HEK293T (cell line): ENCODE measurements around the gene CMTM7.

Experiments
- ARNT ChIP-seq: fragments of 450-650 bp; IDR thresholded peaks from 2 replicates; pipeline ENCODE4 v1.6.1; 2017; ENCODE audit warnings: mild to moderate bottlenecking
- BHLHE40 ChIP-seq: fragments of 450-650 bp; IDR thresholded peaks from 2 replicates; pipeline ENCODE4 v1.6.1; 2016; ENCODE audit warnings: mild to moderate bottlenecking, moderate library complexity, borderline replicate concordance
- CTBP1 ChIP-seq: fragments of 450-650 bp; IDR thresholded peaks from 2 replicates; pipeline ENCODE4 v1.6.1; 2016; ENCODE audit warnings: borderline replicate concordance
- ELF4 ChIP-seq: fragments of 450-650 bp; IDR thresholded peaks from 2 replicates; pipeline ENCODE4 v1.6.1; 2017; ENCODE audit warnings: antibody characterized with exemption
- FOXA1 ChIP-seq: fragments of 450-650 bp; IDR thresholded peaks from 2 replicates; pipeline ENCODE4 v1.6.1; 2016; ENCODE audit warnings: mild to moderate bottlenecking
- FOXK2 ChIP-seq: fragments of 450-650 bp; IDR thresholded peaks from 2 replicates; pipeline ENCODE4 v1.6.1; 2016; ENCODE audit warnings: mild to moderate bottlenecking
- FOXM1 ChIP-seq: fragments of 450-650 bp; IDR thresholded peaks from 2 replicates; pipeline ENCODE4 v1.6.1; 2017; ENCODE audit warnings: mild to moderate bottlenecking, borderline replicate concordance
- HDGF ChIP-seq: fragments of 450-650 bp; IDR thresholded peaks from 2 replicates; pipeline ENCODE4 v1.6.1; 2017; ENCODE audit warnings: antibody characterized with exemption, borderline replicate concordance
- L3MBTL2 ChIP-seq: fragments of 450-650 bp; conservative IDR thresholded peaks from 2 replicates; pipeline ENCODE4 v1.6.1; 2016; ENCODE audit warnings: mild to moderate bottlenecking
- LEF1 ChIP-seq: fragments of 450-650 bp; IDR thresholded peaks from 2 replicates; pipeline ENCODE4 v1.6.1; 2017; ENCODE audit warnings: mild to moderate bottlenecking, borderline replicate concordance
- SP1 ChIP-seq: fragments of 450-650 bp; IDR thresholded peaks from 2 replicates; pipeline ENCODE4 v1.6.1; 2017
- SUZ12 ChIP-seq: fragments of 450-650 bp; IDR thresholded peaks from 2 replicates; pipeline ENCODE4 v1.6.1; 2016; ENCODE audit warnings: mild to moderate bottlenecking
- TARDBP ChIP-seq: fragments of 450-650 bp; IDR thresholded peaks from 2 replicates; pipeline ENCODE4 v1.6.1; 2016
- TF ChIP-seq, protein P1 (sequence below): fragments of 450-650 bp; IDR thresholded peaks from 2 replicates; pipeline ENCODE4 v1.6.1; 2016

DNA sequence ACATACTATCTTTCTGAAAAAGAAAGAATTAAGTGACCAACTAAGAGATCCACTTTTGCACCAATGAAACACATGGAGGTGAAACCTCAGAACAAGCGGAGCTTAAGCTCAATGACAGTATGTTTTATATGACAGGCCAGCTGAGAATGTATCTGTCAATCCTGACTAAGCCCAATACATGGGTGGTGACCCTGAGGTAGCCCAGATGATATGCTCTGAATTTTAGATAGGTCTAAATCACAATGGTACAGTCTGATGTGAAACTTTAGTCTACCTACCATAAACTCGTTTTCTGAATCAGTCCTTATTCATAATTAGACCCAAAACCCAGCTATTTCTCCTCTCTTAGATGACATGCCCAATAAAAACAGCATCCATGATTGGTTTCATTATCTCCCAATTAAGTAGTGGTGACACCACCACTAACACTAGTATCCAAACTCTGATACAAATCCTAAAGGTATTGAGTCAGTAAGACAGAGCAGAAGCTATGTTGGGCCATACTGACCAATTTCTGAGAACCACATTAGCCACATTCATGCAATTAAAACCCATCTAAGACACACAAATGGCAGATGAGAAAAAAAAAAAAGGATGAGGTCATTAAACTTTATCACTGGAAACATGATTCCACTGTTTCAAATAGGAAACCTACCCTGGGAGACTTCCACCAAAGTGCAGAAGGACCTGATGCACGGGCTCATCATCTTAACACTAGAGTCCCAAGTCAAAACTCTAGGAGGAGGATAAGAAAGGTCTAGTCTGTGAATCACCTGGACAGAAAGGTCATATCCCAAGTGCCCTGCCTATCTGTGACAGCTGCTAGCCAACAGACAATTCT lies 90.4 kb downstream of the CMTM7 start:
- TF ChIP-seq TARDBP (no peak), L3MBTL2 (no peak), LEF1 (no peak), FOXA1 (no peak), FOXM1 (no peak), ARNT (no peak), BHLHE40 (no peak), SP1 (no peak), HDGF (no peak), CTBP1 (no peak), ELF4 (no peak), SUZ12 (no peak), FOXK2 (no peak)
- TF ChIP-seq, protein P1, sequence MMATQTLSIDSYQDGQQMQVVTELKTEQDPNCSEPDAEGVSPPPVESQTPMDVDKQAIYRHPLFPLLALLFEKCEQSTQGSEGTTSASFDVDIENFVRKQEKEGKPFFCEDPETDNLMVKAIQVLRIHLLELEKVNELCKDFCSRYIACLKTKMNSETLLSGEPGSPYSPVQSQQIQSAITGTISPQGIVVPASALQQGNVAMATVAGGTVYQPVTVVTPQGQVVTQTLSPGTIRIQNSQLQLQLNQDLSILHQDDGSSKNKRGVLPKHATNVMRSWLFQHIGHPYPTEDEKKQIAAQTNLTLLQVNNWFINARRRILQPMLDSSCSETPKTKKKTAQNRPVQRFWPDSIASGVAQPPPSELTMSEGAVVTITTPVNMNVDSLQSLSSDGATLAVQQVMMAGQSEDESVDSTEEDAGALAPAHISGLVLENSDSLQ = no peak
